Stimulated activated CD4-positive, alpha-beta T cell treated with anti-CD3 and anti-CD28 coated beads, Interleukin-12 subunit alpha, Interleukin-12 subunit beta, amount 100 ng/mL, for 48 hours (primary cell): Measurements from ENCODE around the gene CAPN10.

ENCODE experiments used
- DNase-seq, 3 donors: peaks; one replicate each; pipeline ENCODE4 v3.0.0-alpha.2; 2020; ENCODE audit warnings: low read depth in 2 of 3, low spot score in 1 of 3

The CAPN10 gene

DNA sequence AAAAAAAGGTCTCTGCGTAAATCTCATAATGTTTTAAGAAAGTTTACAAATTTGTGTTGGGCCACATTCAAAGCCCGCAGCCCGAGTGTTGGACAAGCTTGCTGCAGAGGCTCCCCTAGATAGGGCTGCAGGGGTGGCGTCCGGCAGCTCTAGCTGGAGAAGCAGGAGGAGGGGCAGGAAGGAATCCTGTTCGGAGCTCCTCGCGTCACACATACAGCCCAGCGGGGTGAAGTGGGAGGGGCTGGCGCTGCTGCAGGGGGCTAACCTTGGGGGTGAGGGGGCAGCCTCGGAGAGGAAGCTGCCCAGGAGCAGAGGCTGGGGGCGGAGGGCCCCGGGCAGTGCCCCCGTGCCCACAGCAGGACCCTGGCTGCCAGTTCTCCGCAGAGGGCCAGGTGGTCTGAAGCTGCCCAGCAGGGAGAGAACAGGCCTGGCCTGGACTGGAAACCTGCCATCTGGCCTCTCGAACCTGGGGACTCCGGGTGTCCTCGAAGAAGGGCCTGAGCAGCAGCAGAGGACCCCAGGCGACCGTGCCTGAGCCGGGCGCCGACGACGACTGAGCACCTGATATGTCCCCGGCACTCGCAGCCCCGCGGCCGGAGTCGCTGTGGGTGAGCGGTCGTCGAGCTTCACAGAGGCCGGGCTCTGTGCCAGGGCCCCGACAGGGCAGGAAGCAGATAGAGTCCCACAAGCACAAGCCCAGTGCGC lies 36.1 kb downstream of the CAPN10 start:
- peak in 1 of 3 donors; percentile 22 for DNase-seq

- DNase-seq, result no peak
Observed at GRCh38 chr2:240623531-240624010, 37.0 kb downstream of the CAPN10 start.

DNA sequence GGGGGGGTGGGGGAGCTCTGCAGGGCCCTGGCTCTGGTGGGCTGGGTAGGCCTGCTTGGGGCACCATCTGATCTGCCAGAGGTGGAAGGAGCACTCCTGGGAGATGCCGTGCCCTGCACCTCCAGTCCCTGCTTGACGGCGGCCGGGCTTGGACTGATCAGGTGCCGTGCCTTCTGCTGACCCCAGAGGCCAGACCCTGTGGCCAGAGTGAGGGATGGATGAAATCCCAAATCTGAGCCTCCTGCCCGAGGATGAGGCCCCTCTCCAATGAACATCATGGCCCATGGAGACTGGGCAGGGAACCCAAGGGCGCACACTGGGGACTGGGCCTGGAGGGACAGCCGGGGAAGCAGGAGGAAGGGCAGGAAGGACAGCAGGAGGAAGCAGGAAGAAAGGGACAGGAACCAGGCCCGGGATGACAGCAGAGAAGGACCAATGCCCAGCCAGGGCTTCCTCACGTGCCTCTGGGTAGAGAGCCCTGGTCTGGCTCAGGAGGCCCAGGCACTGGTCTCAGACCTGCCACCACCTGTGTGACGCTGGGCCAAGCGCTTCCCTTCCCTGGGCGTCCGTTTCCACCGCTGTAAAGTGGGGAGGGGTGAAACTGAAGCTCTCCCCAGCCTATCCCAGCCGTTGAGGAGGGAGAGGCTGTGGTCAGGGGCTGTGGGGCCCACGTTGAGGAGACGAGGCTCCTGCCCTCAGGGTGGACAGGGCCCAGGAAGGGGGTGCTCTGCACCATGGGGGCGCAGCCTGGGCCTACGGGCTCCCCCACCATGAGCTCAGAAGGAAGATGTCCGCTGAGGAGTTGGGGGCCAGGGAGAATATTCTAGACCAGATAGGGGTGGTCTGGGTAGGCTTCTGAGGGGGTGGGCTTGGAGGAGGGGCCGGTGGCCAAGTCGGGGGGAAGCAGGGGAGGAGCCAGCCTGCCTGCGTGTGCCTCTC lies 37.7 kb downstream of the CAPN10 start:
- DNase-seq, result no peak

GRCh38 chr2:240624950-240625621 lies 38.6 kb downstream of the CAPN10 start, which contains the start of gene GPR35:
Gene GPR35 (plus strand): TSS chr2:240625480. CDS start chr2:240629953, 4,473 bp downstream.
- DNase-seq, result peak; percentile 69 to 78 (median 72)

DNA sequence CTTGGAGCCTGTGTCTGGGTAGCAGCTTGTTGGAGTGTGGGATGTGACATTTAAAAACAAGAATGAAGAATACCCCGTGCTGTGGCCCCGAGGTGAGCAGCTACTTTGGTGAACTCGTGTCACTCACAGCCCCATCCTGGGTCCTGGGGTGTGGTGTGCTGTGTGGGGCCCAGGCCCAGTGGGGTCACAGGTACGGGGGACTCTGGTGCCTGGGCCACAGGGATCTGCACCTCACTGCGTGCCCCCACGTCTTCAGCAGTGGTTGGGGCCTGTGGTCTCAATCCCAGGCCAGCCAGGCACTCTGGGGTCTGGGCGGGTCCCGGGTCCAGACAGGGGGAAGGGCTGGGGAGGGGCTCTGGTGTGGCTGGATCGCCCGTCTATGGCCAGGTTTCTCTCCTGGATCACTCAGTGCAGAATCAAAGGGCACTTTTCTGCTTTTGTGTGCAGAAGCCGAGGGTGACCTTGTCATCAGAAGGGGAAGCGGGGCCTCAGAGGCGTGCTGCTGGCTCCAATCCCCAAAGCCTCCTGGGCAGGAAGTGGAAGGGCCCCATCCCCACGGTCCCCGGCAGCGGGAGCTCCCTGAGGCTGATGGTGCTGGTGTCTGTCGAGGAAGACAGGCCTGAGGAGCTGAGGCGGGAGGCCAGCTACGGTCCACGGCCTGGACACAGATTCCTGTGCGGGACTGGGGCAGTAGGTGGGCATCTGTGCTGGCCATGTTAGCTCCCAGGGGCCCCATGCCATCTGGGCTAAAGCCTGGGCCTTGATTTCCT lies 40.2 kb downstream of the CAPN10 start:
- DNase-seq, result peak in 2 of 3 donors; percentile 29 to 35

DNA sequence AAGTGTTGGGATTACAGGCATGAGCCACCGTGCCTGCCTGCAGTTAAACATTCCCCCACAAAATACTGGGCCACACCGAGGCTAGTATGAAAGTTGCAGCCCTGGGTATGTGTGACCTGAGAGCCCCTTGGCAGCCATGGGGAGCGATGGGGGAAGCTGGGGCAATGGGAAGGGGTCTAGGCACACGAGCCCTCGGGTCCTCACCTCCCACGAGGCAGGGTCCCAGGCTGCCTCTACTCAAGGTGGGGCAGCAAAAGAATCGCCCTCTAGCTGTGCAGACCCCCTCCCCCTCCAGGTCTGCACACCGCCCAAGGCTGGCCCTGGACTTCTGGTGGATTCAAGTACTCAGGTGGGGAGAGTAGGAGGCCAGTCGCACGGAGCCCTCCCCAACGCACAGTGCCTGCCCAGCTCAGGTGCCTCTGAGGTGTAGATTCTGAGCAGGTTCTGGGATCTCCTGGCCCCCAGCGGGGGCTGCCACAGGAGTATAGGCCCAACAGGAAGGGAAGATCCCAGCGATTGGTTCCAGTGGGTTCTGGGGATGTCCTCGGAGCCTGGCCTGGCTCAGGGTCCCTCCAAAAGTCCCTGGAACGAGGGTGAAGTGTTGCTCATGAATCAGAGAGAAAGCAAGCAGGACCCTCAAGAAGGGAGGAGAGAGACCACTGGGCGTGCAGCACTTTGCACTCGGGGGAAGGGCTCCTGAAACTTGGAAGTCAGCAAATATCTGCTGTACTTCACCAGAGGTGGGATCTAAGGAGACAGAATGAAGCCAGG lies 41.4 kb downstream of the CAPN10 start:
- DNase-seq, result no peak

DNA sequence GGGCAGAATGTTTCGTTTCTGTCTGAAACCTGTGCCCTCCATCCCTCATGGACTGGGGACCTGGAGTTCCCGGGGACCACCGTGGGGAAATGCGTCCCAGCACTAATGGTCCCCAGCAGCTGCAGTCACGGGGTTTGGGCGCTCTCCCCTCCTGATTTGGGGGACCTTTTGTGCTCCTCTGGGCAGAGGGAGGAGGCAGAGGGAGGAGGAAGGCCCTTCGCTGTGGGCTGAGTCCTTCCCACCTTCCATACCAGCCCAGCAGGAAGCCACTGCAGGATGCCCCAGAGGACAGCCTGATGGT lies 41.9 kb downstream of the CAPN10 start:
- no peak for DNase-seq

- DNase-seq, result no peak
Observed at GRCh38 chr2:240628808-240629618, 42.5 kb downstream of the CAPN10 start.

DNA sequence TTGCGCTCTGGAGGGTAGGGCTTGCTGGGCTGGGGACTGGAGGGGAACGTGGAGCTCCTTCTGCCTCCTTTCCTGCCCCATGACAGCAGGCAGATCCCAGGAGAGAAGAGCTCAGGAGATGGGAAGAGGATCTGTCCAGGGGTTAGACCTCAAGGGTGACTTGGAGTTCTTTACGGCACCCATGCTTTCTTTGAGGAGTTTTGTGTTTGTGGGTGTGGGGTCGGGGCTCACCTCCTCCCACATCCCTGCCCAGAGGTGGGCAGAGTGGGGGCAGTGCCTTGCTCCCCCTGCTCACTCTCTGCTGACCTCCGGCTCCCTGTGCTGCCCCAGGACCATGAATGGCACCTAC lies 43.1 kb downstream of the CAPN10 start:
- no peak for DNase-seq

DNA sequence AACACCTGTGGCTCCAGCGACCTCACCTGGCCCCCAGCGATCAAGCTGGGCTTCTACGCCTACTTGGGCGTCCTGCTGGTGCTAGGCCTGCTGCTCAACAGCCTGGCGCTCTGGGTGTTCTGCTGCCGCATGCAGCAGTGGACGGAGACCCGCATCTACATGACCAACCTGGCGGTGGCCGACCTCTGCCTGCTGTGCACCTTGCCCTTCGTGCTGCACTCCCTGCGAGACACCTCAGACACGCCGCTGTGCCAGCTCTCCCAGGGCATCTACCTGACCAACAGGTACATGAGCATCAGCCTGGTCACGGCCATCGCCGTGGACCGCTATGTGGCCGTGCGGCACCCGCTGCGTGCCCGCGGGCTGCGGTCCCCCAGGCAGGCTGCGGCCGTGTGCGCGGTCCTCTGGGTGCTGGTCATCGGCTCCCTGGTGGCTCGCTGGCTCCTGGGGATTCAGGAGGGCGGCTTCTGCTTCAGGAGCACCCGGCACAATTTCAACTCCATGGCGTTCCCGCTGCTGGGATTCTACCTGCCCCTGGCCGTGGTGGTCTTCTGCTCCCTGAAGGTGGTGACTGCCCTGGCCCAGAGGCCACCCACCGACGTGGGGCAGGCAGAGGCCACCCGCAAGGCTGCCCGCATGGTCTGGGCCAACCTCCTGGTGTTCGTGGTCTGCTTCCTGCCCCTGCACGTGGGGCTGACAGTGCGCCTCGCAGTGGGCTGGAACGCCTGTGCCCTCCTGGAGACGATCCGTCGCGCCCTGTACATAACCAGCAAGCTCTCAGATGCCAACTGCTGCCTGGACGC lies 43.6 kb downstream of the CAPN10 start:
- DNase-seq, result no peak

- no peak for DNase-seq
Observed at GRCh38 chr2:240630771-240631547, 44.4 kb downstream of the CAPN10 start.

- no peak for DNase-seq
Observed at GRCh38 chr2:240631548-240632305, 45.2 kb downstream of the CAPN10 start.

GRCh38 chr2:240632306-240632721 lies 45.8 kb downstream of the CAPN10 start:
- DNase-seq, result no peak

GRCh38 chr2:240635121-240635997 lies 48.8 kb downstream of the CAPN10 start:
- DNase-seq, result no peak

GRCh38 chr2:240635998-240636547 lies 49.5 kb downstream of the CAPN10 start:
- no peak for DNase-seq
